HL-60 (cell line): Measurements from ENCODE around the gene PKN2.

Experiments
- DNase-seq, 2 experiments: peaks; one replicate each; pipeline ENCODE4 v3.0.0-alpha.2; 2010 to 2020; ENCODE audit warnings: low read depth in 1 of 2, low spot score in 1 of 2
- H3K27ac ChIP-seq: fragments of 250-450 bp; sonication (Bioruptor Pico); replicated peaks from 2 replicates; pipeline ENCODE4 v1.5.1; 2020; ENCODE audit warnings: mild to moderate bottlenecking, moderate library complexity
- H3K27me3 ChIP-seq: fragments of 250-450 bp; sonication (Bioruptor Pico); 2 replicates; pipeline ENCODE4 v1.5.1; 2021; ENCODE audit warnings: mild to moderate bottlenecking, moderate library complexity; ENCODE audit not compliant: insufficient read depth, poor library complexity, severe bottlenecking
- H3K4me3 ChIP-seq: replicated peaks from 2 replicates; pipeline ENCODE4 v1.5.1; 2011; ENCODE audit warnings: mild to moderate bottlenecking, control low read depth, low read length; ENCODE audit not compliant: insufficient read depth
- CTCF ChIP-seq: IDR thresholded peaks from one replicate; pipeline ENCODE4 v1.5.1; 2011; ENCODE audit warnings: low read length, control low read depth, inconsistent platforms; ENCODE audit not compliant: insufficient read depth
- GABPA ChIP-seq: IDR thresholded peaks from 2 replicates; pipeline ENCODE4 v1.6.1; 2012; ENCODE audit warnings: low read depth
- POLR2AphosphoS5 ChIP-seq: IDR thresholded peaks from 2 replicates; pipeline ENCODE4 v1.6.1; 2012; ENCODE audit warnings: low read depth
- REST ChIP-seq: IDR thresholded peaks from 2 replicates; pipeline ENCODE4 v1.6.1; 2012; ENCODE audit warnings: low read depth; ENCODE audit not compliant: insufficient replicate concordance
- SPI1 ChIP-seq: IDR thresholded peaks from 2 replicates; pipeline ENCODE4 v1.6.1; 2012; ENCODE audit warnings: low read depth, mild to moderate bottlenecking, borderline replicate concordance

PKN2 gene

GRCh38 chr1:88680911-88681622 lies 3.0 kb upstream of the PKN2 start:
- TF ChIP-seq REST (no peak), SPI1 (no peak), POLR2AphosphoS5 (no peak), GABPA (no peak), CTCF (no peak)
- Histone ChIP-seq H3K4me3 (no peak overlapping the region), H3K27me3 (no peaks in the 10 kb centered on the region), H3K27ac (no peak overlapping the region)
- no peak for DNase-seq

GRCh38 chr1:88684482-88685258 lies 597 bp downstream of the PKN2 start:
- no peak for TF ChIP-seq SPI1
- no peak for TF ChIP-seq CTCF
- TF ChIP-seq GABPA = no peak
- TF ChIP-seq REST = no peak
- Histone ChIP-seq H3K4me3 (peak overlapping the region; percentile 95), H3K27me3 (no peaks in the 10 kb centered on the region), H3K27ac (peak overlapping the region; percentile 91)
- peak in 1 of 2 experiments; percentile 53 for DNase-seq

GRCh38 chr1:88685259-88685620 lies 1.2 kb downstream of the PKN2 start:
- peak overlapping the region; percentile 95 for H3K4me3 ChIP-seq
- DNase-seq = no peak
- peak overlapping the region; percentile 91 for H3K27ac ChIP-seq
- no peak for TF ChIP-seq SPI1
- no peak for TF ChIP-seq CTCF
- TF ChIP-seq POLR2AphosphoS5 = no peak
- TF ChIP-seq GABPA = no peak
- no peak for TF ChIP-seq REST
- H3K27me3 ChIP-seq = no peaks in the 10 kb centered on the region
